DOHH2 (cell line): ENCODE data around the gene SNX22.

ENCODE experiments used
- CTCF ChIP-seq: fragments of 200-600 bp; sonication (generic); IDR thresholded peaks from one replicate; pipeline ENCODE4 v1.5.1; 2014; ENCODE audit warnings: antibody characterized with exemption, mild to moderate bottlenecking, low read depth, low read length; ENCODE audit not compliant: poor library complexity, severe bottlenecking
- EZH2phosphoT487 ChIP-seq: fragments of 200-600 bp; sonication (generic); IDR thresholded peaks from 2 replicates; pipeline ENCODE4 v1.6.1; 2017; ENCODE audit warnings: borderline replicate concordance, mild to moderate bottlenecking, antibody characterized with exemption, low read length, moderate library complexity, mixed read lengths

DNA sequence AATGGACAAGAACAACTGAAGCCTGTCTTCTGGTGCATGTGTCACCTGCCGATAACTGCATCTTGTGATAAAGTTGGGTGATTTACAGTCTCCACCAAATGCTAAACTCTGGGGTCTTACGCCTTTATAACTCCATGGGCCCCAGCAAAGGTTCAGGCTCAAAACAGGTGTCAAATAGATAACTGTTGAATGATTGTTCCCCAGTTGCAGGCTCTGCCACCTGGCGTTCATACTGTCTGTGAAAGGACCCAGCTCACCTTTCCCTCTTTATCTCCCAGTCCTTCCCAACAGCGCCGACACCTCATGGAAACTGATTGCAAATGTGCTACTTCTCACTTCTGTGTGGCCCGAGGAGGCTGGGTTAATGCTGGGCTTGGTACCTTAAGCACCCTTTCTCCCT is 8.3 kb upstream of the SNX22 start:
- TF ChIP-seq EZH2phosphoT487 (no peak), CTCF (no peak)
